GM20000 (cell line): ENCODE results near the gene TSKS.

Experiments
- DNase-seq: peaks from one replicate; pipeline ENCODE4 v3.0.0; 2012; ENCODE audit warnings: low spot score
- CTCF ChIP-seq: IDR thresholded peaks from 2 replicates; pipeline ENCODE4 v1.5.1; 2012; ENCODE audit warnings: mild to moderate bottlenecking, control low read depth; ENCODE audit errors: extremely low read depth, missing control alignments

The TSKS gene

GRCh38 chr19:49690079-49690655, 72.9 kb downstream of the TSKS start:
- no peak for DNase-seq
- TF ChIP-seq CTCF, result no peak
